ENCODE measurements around the gene NUP153. TPM values are rescaled to one million over a fixed set of nuclear protein-coding genes. Genes with fewer than 3 reads are reported as not detected.

Gene NUP153
- polyA plus RNA-seq, 2 of the 4 experiments (the other 2 are of a cell fraction), result 26.4 to 47.3 TPM

DNA sequence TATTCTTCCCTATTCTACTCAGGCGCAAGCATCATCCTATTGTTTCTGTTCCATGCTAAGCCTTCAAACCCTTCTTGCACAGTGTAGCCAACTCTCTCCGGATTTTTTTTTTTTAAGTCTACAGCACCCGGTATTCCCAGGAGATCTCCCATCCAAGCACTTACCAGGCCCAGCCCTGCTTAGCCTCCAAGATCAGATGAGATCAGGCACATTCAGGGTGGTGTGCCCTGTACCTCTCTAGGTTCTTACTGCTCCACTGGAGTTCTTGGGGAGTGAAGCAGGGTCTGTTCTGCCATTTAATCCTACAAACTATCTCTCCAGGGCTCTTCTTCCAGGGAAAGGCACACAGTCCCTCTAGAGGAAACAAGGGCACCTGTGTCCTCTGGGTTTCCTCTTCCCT is 14.9 kb upstream of the NUP153 start:
- ChIA-PET POLR2A (interaction anchor here (1.3 kb wide), 1 partner anchor 15 kb away, joined by 4 read pairs; the partner anchor contains the start of gene NUP153), CTCF (no interaction called here)
- Histone ChIP-seq H3K4me3 (no peak overlapping the region), H3K27ac (no peak overlapping the region), H3K9me3 (no peaks in the 10 kb centered on the region), H3K4me2 (no peak overlapping the region), H3K4me1 (no peaks in the 10 kb centered on the region)
- 52% methylated on average over 3 of the region's 3 CpGs for WGBS (ENCODE audit: missing lambda C conversion rate)
- no peak for DNase-seq (ENCODE audit: low read depth in 1 of 2, low spot score in 1 of 2)
- ATAC-seq, result no peak
- no peak for FAIRE-seq
- TF ChIP-seq HES2 (IDR thresholded peaks at IDR 0.05) (no peak), CBX8 (IDR thresholded peaks at IDR 0.05) (no peak), NR3C1 (IDR thresholded peaks at IDR 0.05) (no peak), CBX2 (IDR thresholded peaks at IDR 0.05; ENCODE audit: borderline replicate concordance, low read depth) (no peak), TP53 (CRISPR knock-in tag; IDR thresholded peaks at IDR 0.05) (no peak), HEYL (CRISPR knock-in tag; IDR thresholded peaks at IDR 0.05) (no peak), JUNB (IDR thresholded peaks at IDR 0.05) (no peak), POLR2AphosphoS2 (conservative IDR thresholded peaks at IDR 0.05; ENCODE audit: low read length) (no peak), GATA3 (IDR thresholded peaks at IDR 0.05; ENCODE audit: borderline replicate concordance) (no peak), RFX5 (IDR thresholded peaks at IDR 0.05) (no peak), NFE2L2 (conservative IDR thresholded peaks at IDR 0.05; ENCODE audit: low read length) (no peak), BCL3 (IDR thresholded peaks at IDR 0.05) (no peak), CTCF (IDR thresholded peaks at IDR 0.05) (no peak), HOXA7 (CRISPR knock-in tag; IDR thresholded peaks at IDR 0.05) (no peak)

DNA sequence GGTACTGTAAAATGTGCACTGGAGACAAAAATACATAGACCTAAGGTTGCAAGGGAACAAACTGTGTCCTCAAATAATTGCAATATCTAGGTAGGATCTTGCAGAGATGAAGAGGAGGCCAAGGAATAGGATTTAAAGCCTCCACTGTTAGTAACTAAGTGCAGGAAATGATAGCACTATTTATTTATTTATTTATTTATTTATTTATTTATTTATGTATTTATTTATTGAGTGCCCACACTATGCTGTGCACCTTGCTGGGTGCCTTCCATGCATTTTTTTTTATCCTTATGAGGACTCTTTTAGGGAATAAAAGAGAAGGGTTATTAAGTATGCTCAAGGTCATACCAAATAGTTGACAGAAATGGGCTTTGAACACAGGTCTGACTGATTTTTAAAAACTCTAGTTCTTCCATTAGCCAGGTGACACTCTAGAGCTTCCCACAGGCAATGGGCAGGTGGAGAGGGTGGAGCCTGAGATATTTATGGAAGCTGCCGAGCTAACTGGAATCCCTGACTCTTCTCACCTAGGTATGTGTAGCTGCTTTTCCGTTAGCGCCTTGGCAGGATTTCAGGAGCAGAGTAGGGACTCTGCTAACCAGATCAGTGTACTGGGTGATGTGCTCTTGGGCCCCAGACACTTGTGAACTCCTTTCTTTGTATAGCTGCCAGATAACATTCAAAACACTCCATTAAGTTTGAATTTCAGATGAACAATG is 12.8 kb upstream of the NUP153 start:
- Histone ChIP-seq H3K4me3 (no peak overlapping the region), H3K4me2 (no peak overlapping the region), H3K4me1 (peaks cover 11% of the 10 kb centered on the region), H3K27ac (no peak overlapping the region), H3K9me3 (no peaks in the 10 kb centered on the region)
- 72% methylated on average over 3 of the region's 3 CpGs for WGBS (ENCODE audit: missing lambda C conversion rate)
- ChIA-PET CTCF (interaction anchor here (1.0 kb wide), 1 partner anchor 13 kb away, joined by 3 read pairs; no protein-coding TSS in a partner anchor), POLR2A (no interaction called here)
- DNase-seq (ENCODE audit: low read depth in 1 of 2, low spot score in 1 of 2) (no peak), ATAC-seq (no peak), FAIRE-seq (no peak)
- TF ChIP-seq CEBPB (IDR thresholded peaks at IDR 0.05) (no peak), GATA3 (IDR thresholded peaks at IDR 0.05; ENCODE audit: borderline replicate concordance) (no peak), ZC3H11A (IDR thresholded peaks at IDR 0.05) (0 out of 2 replicates have a peak, but pooled peaks have one; percentile 11), POLR2AphosphoS2 (conservative IDR thresholded peaks at IDR 0.05; ENCODE audit: low read length) (no peak), NPAS2 (CRISPR knock-in tag; IDR thresholded peaks at IDR 0.05; ENCODE audit: borderline replicate concordance) (no peak), ESRRA (IDR thresholded peaks at IDR 0.05; ENCODE audit: borderline replicate concordance, low read length) (no peak), ZNF302 (CRISPR knock-in tag; IDR thresholded peaks at IDR 0.05) (no peak), CBX2 (IDR thresholded peaks at IDR 0.05; ENCODE audit: borderline replicate concordance, low read depth) (no peak)

DNA sequence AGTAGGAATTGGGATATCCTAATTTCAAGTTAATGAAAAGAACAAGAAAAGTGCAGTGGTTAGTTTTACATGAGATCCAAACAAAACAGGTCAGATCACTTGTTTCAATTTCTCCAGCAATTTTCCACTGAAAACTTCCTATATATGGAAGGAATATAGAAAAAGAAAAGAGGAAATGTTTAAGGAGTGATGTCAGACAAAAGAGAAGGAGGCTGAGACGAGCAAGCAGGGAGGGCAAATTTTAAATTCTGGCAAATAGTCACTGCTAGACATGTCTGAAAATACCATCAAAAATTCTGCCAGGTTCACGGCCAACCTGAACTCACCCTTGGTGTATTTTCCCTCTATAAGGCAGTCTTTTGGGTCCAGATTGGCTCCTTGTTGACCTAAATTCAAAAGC is 9.5 kb upstream of the NUP153 start:
- 53% methylated on average over 2 of the region's 2 CpGs for whole genome bisulfite sequencing (ENCODE audit: missing lambda C conversion rate)
- peaks cover 18% of the 10 kb centered on the region for H3K4me1 ChIP-seq
- ATAC-seq (no peak), DNase-seq (ENCODE audit: low read depth in 1 of 2, low spot score in 1 of 2) (no peak), FAIRE-seq (no peak)
- POLR2A ChIA-PET, result no interaction called here
- no peak overlapping the region for H3K4me2 ChIP-seq
- H3K4me3 ChIP-seq, result no peak overlapping the region
- TF ChIP-seq CHD2 (IDR thresholded peaks at IDR 0.05; ENCODE audit: low read length, partially characterized antibody) (no peak), NFE2L2 (conservative IDR thresholded peaks at IDR 0.05; ENCODE audit: low read length) (no peak), BCL3 (IDR thresholded peaks at IDR 0.05) (no peak), FOXS1 (CRISPR knock-in tag; IDR thresholded peaks at IDR 0.05) (no peak), ZFP36 (IDR thresholded peaks at IDR 0.05; ENCODE audit: borderline replicate concordance, partially characterized antibody) (no peak), HOXB13 (CRISPR knock-in tag; IDR thresholded peaks at IDR 0.05; ENCODE audit: low read depth) (no peak), GATA3 (IDR thresholded peaks at IDR 0.05; ENCODE audit: borderline replicate concordance) (no peak), ZSCAN20 (CRISPR knock-in tag; IDR thresholded peaks at IDR 0.05) (no peak), RFX5 (IDR thresholded peaks at IDR 0.05) (no peak), JUNB (IDR thresholded peaks at IDR 0.05) (no peak), HOXB5 (CRISPR knock-in tag; IDR thresholded peaks at IDR 0.05) (no peak), EHF (CRISPR knock-in tag; IDR thresholded peaks at IDR 0.05) (no peak), POLR2AphosphoS2 (conservative IDR thresholded peaks at IDR 0.05; ENCODE audit: low read length) (no peak), TFCP2L1 (CRISPR knock-in tag; IDR thresholded peaks at IDR 0.05) (no peak), MYC (IDR thresholded peaks at IDR 0.05; ENCODE audit: borderline replicate concordance, low read length) (no peak), CEBPB (IDR thresholded peaks at IDR 0.05) (no peak)
- no peaks in the 10 kb centered on the region for H3K9me3 ChIP-seq
- H3K27ac ChIP-seq, result no peak overlapping the region
- CTCF ChIA-PET, result interaction anchor here (1.4 kb wide), 1 partner anchor 9 kb away, joined by 4 read pairs; no protein-coding TSS in a partner anchor
